ENCODE results near the gene SLC7A5.
A peak's percentile ranks its signal among the peaks of the same experiment; 100 is the strongest.

Gene SLC7A5

GRCh38 chr16:87782033-87782432, 87.3 kb downstream of the SLC7A5 start:
- Histone ChIP-seq H3K4me3 (ENCODE audit: low read depth, low read length) (no peak overlapping the region), H3K27me3 (replicated peaks) (no peaks in the 10 kb centered on the region), H3K36me3 (replicated peaks) (no peaks in the 10 kb centered on the region), H3K27ac (no peak overlapping the region)
- TF ChIP-seq CTCF (IDR thresholded peaks at IDR 0.05; ENCODE audit: low read depth, low read length, missing control alignments): no peak
- no peak for DNase-seq
- in situ Hi-C loops (cut with HindIII; ENCODE audit: low pct_ligation_motif_present, low sequenced_read_pairs): no loop called here

GRCh38 chr16:87780385-87780989, 88.8 kb downstream of the SLC7A5 start:
- Histone ChIP-seq H3K27ac (peak overlapping the region; percentile 37), H3K4me3 (ENCODE audit: low read depth, low read length) (no peak overlapping the region), H3K36me3 (replicated peaks) (no peaks in the 10 kb centered on the region), H3K27me3 (replicated peaks) (no peaks in the 10 kb centered on the region)
- in situ Hi-C loops (cut with HindIII; ENCODE audit: low pct_ligation_motif_present, low sequenced_read_pairs): no loop called here
- peak; percentile 52 for DNase-seq
- TF ChIP-seq CTCF (IDR thresholded peaks at IDR 0.05; ENCODE audit: low read depth, low read length, missing control alignments): no peak

Data from brain microvascular endothelial cell (primary cell).